NCI-H2227 (cell line): Measurements from ENCODE around the gene TBX20.
A peak's percentile ranks its signal among the peaks of the same experiment; 100 is the strongest.
"Not testable (repeated sequence)": the region's sequence is repeated elsewhere in the genome, so short reads cannot be mapped to it uniquely, and the experiment has no call there.

Source experiments
- DNase-seq: peaks from one replicate; lab custom pipeline; 2025; ENCODE audit not compliant: unreplicated experiment; lab: John Stamatoyannopoulos, UW

The TBX20 gene

DNA sequence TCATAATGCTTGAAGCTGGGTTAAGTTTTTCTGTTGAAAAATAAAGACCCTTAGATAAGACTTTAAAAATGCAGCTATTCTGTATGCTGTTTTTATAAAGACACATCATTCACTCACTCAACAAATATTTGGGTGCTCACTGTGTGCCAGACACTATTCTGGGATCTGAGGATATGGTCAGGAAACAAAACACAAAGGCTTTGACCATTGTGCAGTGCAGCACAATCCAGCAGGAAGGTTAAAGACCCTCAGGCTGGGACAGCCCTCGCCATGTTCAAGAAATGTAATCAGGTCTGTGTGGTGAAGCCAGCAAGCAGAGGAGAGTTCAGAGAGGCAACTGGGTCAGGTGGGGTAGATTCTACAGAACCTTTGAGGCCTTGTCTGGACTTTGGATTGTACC, 31.5 kb downstream of the TBX20 start:
- not testable (repeated sequence) for DNase-seq

GRCh38 chr7:35220176-35220575, 33.7 kb downstream of the TBX20 start:
- not testable (repeated sequence) for DNase-seq

DNA sequence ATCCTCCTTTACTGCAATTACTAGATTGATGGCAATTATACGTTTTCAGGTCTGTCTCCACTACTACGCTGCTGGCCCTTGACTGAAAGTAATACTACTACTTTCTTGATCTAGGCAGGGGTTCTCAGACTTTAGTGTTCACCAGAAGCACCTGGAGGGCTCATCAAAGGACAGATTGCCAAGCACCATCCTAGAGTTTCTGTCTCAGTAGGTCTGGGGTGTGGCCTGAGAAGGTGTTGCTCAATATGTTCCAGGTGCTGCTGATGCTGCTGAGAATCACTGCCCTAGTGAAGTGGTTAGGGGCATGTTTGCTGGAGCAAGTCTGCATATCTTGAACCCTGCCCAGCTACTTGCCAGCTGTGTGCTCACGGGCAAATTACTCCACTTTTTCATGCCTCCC, 37.9 kb downstream of the TBX20 start:
- not testable (repeated sequence) for DNase-seq

DNA sequence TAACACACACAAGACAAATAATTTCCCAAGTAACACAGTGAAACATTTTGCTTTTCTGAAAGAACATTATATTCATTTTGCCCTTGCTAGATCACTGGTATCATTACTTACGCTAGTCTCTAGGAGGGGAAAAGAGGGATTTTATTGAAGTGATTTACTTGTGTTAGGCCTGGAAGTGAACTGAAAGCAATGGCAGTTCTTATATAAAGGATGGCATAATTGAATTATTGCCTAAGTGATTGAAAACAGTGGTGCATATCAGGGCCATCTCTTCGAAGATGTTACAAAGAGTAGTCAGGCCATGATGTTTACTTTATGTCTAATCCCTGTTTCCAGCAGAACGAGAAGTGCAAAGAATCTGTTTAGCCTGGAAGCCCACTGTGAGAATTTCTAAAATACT, 38.8 kb downstream of the TBX20 start:
- DNase-seq, result not testable (repeated sequence)

- not testable (repeated sequence) for DNase-seq
Measured at GRCh38 chr7:35206924-35207323, 47.0 kb downstream of the TBX20 start.

GRCh38 chr7:35204850-35205249, 49.0 kb downstream of the TBX20 start:
- DNase-seq, result not testable (repeated sequence)

DNA sequence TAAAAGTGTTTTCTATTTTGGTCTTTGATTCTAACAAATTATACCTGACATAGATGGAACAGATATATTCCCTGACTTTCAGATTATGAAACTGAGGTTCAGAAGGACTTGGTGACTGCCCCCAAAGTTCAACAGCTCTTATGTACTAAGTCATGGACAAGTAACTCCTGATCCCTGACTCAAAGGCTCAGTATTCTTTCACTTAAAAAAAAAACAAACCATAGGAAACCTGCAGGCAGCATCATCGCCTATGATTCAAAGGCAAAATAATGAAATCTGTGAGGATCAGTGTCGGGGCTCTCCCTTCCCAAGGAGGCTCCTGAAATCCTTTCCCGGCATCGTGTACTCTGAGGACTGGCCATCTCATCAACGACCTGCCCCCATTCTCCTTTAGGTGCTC, 49.9 kb downstream of the TBX20 start:
- DNase-seq, result not testable (repeated sequence)

DNA sequence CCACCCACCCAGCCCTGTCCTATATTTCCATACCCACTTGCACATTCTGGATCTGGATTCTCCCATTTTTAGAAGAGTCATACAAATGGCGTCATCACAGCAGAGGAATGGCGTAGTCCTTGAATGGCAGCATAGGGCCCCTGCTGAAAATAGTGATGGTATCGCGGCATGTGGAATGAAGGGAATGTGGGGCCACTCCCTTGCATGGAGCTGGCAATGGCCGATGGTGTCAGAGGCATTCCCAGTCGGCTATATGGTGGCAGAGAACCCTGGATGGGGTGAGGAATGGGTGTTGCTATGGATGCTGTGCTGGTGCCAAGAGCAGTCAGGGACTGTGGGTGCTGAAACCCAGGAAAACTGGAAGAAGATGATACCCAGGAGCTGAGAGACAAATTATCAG, 51.5 kb downstream of the TBX20 start:
- not testable (repeated sequence) for DNase-seq

- DNase-seq, result not testable (repeated sequence)
Measured at GRCh38 chr7:35200170-35200569, 53.7 kb downstream of the TBX20 start.

DNA sequence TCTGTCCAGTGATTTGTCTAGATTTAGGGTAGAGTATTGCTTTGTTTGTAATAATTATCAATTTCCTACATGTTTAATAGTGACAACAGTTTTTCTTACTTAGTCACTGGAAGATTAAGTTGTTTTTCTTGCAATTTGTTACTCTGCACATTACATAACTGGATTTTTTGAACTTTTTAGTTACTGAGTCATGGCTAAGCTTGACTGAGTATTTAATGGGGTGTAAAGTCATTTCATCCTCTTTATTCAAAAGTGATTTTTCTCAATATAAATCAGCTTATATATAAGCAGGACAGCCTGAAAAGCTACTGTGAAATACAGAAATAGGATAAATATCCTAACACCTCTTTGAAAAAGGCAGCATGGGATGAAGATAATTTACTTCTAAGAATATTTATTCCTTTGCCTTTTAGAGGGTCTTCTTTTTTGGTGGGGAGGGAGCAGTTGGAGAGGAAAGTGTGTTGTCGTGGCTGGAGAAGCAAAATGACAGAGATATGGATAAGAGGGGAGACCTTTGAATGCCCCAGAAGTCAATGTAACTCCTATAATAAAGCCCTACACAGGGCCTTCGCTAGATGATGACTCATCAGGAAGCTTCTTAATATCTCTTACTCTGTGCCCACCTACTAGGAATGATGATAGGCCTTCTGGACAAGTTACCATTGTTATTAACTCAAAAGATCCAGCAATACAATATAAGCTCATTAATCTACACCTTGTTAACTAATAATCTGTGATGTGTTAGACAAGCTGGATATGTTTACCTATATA, 55.3 kb downstream of the TBX20 start:
- DNase-seq, result not testable (repeated sequence)

- not testable (repeated sequence) for DNase-seq
Measured at GRCh38 chr7:35191571-35191970, 62.3 kb downstream of the TBX20 start.

DNA sequence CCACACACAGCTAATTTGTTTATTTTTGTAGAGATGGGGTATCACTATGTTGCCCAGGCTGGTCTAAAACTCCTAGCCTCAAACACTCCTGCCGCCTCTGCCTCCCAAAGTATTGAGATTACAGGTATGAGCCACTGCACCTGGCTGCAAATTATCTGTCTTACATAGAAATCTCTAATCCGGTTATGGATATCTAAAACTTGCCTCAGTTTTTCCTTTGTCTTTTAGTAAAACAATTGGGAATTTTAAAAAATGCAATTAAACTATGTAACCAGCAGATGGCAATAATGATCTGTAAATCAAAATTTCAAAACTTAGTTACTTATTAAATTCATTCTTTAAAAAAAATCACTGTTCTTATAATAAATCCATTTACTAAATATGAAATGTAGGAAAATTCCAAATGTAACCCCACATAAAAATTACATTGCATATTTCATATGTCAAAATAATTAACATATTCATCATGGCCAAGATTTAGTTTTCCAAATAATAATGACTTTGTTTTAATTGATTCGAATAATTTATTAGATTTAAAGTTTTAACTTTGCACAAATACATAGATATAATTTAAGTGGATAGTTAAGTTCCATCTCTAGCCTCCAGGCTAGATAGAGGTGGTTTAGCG, 63.6 kb downstream of the TBX20 start:
- DNase-seq, result not testable (repeated sequence)

- DNase-seq, result peak; percentile 8
Measured at GRCh38 chr7:35186751-35187150, 67.1 kb downstream of the TBX20 start.

DNA sequence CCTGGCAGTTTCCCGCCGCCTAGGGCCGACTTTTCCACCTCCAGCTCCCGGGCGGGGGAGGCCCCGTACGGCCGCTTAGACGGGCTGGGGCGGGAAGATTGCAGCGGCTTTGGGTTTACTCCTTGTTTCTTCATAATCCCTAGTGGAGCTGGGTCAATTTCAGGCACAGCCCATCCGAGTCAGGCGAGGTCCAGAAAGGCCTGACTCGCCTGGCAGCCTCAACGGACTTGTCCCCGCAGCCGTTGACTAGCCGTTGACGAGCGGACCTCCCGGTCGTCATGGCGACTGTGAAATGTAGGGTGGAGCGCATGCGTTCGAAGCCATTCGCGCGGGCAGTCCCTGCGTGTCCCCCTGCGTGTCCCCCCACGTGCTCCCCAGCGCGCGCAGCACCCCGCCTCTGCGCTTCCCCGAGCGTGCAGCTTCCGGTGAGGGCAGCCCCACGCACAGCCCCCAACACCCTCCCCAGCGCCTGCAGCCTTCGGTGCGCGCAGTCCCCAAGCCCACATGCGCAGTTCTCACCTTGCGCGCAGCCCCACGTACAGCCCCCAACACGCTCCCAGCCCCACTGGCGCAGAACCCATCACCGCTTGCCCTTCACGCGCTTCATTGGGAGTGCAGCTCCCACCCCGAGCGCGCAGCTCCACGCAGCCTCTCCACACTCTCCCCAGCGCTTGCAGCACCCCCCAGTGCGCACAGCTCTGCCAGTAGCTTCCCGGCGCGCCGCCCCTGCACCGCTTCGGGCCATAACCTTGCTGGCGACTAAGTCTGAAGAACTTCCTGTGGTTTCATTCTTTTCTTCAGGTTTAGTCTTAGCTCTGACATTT, 67.8 kb downstream of the TBX20 start:
- DNase-seq, result peak; percentile 50

- not testable (repeated sequence) for DNase-seq
Measured at GRCh38 chr7:35185578-35185907, 68.4 kb downstream of the TBX20 start.

GRCh38 chr7:35184961-35185360, 68.9 kb downstream of the TBX20 start:
- DNase-seq, result not testable (repeated sequence)

- not testable (repeated sequence) for DNase-seq
Measured at GRCh38 chr7:35183873-35184503, 69.9 kb downstream of the TBX20 start.

DNA sequence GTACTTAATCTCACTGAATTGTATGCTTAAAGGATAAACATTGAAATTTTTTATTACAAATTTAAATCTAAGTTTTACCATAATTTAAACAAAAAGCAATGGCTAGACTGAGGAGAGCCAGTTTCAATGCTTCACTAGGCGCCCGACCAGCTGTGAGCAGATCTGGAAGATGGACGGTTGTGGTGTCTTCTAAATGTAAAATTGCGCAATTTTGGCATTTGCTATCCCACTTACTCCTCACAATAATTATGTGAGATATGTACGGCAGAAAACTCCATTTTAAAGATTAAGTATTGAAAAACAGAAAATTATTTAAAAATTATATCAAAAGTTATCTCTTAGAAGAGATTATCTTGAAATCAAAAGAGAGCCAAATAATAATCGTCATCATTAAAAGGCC, 73.2 kb downstream of the TBX20 start:
- not testable (repeated sequence) for DNase-seq

- DNase-seq, result not testable (repeated sequence)
Measured at GRCh38 chr7:35173176-35173575, 80.7 kb downstream of the TBX20 start.

DNA sequence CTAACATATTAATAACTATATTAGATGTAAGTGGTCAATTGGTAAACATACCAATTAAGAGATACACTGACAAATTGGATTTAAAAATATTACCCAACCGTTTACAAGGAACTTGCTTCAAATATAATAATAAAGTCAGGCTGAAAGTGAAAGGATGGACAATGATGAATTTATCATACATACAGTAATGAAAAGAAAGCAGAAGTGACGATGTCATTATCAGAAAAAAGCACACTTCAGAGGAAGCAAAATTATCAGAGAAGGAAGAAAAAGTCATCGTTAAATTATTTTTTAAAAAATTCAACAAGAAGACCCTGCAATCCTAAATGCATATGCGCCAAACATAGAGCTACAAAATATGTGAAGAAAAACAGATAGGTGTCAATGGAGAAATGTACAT, 81.8 kb downstream of the TBX20 start:
- DNase-seq, result not testable (repeated sequence)

DNA sequence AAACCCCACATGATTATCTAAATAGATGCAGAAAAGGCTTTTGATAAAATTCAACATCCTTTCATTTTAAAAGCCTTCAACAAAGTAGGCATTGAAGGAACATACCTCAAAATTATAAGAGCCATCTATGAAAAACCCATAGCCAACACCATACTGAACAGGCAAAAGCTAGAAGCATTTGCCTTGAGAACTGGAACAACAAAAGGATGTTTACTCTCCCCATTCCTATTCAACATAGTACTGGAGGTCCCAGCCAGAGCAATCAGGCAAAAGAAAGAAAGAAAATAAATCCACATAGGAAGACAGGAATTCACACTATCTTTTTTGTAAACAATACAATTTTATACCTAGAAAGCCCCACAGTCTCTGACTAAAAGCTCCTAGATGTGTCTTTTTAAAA, 86.2 kb downstream of the TBX20 start:
- DNase-seq, result not testable (repeated sequence)
